HG03064 (cell line): Measurements from ENCODE around the gene BANP.
"Not testable (repeated sequence)": the region's sequence is repeated elsewhere in the genome, so short reads cannot be mapped to it uniquely, and the experiment has no call there.

Experiments used
- ATAC-seq: cut with Tn5 transposase; IDR thresholded peaks from one replicate; pipeline ENCODE4 v1.9.1; 2021; ENCODE audit warnings: low read depth; ENCODE audit not compliant: unreplicated experiment

The BANP gene

GRCh38 chr16:87965417-87965816, 14.2 kb downstream of the BANP start:
- no peak for ATAC-seq

GRCh38 chr16:87966064-87966645, 14.9 kb downstream of the BANP start:
- no peak for ATAC-seq

GRCh38 chr16:87966685-87967185, 15.5 kb downstream of the BANP start:
- ATAC-seq, result no peak

- no peak for ATAC-seq
Measured at GRCh38 chr16:87968541-87968940, 17.3 kb downstream of the BANP start.

- no peak for ATAC-seq
Measured at GRCh38 chr16:87970186-87970585, 19.0 kb downstream of the BANP start.

- no peak for ATAC-seq
Measured at GRCh38 chr16:87971933-87972332, 20.7 kb downstream of the BANP start.

DNA sequence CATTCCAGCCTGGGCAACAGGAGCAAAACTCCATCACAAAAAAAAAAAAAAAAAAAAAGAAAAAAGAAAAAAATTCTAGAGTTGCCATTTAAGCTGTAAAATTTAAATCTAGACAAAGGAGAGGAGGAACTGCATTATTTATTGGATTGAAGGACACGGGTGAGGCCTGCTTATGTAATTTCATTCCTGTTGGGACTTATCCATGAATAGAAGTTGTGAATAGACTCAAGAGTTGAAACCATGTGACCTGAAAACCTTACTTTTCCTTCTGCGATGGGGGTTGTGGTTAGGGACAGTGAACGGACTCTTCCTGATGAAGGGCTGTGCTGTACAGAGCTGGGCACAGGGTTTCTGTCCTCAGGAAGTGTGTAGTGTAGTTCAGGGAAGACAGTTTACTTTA, 22.5 kb downstream of the BANP start:
- ATAC-seq, result no peak

DNA sequence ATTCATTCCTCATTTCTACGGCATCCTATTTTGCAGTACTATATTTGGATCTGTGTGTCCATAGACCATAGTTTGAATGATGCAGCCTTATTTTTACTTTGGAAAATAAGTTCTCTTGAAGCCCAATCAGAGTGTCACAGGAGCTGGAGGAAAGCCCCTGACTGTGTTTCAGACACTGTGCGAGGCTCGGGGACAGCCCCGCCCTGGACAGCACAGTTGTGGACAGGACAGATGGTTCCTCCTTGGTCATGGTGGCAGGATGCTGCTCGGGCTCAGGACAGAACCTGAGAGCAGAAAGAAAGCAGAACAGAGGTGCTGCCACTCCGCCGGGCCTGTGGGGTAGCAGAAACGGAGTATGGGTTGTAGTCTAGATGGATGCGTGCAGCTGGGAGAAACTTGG, 22.9 kb downstream of the BANP start:
- no peak for ATAC-seq

- ATAC-seq, result no peak
Measured at GRCh38 chr16:87976665-87977064, 25.4 kb downstream of the BANP start.

DNA sequence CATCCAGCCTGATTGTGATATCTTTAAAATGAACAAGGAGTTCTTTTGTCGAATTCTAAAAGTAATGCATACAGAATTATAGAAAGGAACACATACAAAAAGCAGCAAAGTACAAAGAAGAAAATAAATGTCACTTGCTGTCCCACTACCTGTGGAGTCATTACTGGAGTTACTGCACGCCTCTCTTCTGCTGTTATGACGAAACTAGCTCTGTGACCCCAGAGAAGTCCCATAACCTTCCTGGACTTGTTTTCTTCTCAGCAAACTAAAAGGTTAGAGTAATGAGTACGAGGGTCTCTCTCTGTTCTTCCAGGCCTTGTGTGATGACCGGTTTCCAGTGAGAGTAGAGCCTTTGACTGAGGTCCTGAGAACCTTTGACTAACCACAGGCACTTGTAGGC, 26.9 kb downstream of the BANP start:
- no peak for ATAC-seq

DNA sequence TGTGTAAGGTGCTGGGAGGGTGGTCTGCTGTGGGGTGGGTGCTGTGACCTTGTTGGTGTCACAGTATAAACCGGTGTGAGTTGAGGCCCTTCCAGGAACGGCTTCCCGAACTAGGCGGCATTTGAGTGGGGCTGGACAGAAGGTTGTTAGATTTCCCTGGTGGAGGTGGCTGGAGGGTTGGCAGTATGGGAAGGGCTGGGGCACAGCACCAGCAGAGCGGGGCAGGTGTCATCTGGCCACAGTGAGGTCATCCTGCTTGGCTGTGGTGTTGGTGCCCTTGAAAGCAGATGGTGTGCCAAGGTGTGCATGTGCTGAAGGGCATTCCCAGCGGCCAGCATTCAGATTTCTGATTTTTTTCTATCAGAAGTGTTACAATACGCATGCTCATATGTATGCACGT, 28.1 kb downstream of the BANP start:
- ATAC-seq, result no peak

- ATAC-seq, result not testable (repeated sequence)
Measured at GRCh38 chr16:87979911-87980630, 28.8 kb downstream of the BANP start.

- not testable (repeated sequence) for ATAC-seq
Measured at GRCh38 chr16:87981376-87981775, 30.1 kb downstream of the BANP start.

DNA sequence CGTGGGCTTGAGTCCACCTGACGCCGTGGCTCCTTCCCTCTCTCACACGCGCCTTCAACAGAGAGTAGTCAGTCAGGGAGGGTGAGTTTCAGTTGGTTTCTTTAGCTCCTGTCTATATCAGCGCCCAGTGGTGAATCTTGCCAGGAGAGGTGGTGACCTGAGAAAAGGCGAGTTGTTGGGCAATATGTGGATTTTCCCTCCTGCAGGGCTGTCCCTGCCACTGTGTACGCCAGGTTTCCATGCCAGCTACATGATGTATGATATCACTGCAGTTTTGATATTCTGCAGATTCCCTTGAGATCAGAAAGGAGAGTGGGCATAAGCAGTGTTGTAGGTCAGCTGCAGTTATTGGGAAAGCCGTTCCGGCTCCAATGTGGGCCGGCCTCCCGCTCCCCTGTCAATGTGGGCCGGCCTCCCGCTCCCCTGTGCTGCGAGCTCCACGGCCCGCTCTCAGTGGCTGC, 31.4 kb downstream of the BANP start:
- ATAC-seq, result no peak

- ATAC-seq, result not testable (repeated sequence)
Measured at GRCh38 chr16:87983072-87983736, 32.0 kb downstream of the BANP start.

- not testable (repeated sequence) for ATAC-seq
Measured at GRCh38 chr16:87983737-87984097, 32.5 kb downstream of the BANP start.

DNA sequence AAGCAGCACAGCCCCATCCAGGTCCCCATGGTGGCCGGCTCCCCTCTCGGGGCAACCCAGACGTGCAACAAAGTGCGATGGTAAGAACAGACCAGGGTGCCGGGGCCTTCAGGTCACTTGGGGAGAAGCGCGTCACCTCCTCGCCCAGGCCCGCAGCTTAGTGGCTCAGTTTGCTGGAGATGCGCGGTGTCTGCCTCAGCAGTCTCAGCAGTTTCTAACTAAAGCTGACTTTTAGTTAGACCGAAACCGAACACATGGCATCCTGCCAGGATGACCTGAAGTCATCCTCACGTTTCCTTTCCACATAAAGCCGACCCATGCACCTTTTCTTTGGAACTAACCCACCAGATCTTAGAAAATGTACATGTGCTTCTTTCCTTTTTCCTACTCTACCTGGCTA, 32.9 kb downstream of the BANP start:
- ATAC-seq, result not testable (repeated sequence)

DNA sequence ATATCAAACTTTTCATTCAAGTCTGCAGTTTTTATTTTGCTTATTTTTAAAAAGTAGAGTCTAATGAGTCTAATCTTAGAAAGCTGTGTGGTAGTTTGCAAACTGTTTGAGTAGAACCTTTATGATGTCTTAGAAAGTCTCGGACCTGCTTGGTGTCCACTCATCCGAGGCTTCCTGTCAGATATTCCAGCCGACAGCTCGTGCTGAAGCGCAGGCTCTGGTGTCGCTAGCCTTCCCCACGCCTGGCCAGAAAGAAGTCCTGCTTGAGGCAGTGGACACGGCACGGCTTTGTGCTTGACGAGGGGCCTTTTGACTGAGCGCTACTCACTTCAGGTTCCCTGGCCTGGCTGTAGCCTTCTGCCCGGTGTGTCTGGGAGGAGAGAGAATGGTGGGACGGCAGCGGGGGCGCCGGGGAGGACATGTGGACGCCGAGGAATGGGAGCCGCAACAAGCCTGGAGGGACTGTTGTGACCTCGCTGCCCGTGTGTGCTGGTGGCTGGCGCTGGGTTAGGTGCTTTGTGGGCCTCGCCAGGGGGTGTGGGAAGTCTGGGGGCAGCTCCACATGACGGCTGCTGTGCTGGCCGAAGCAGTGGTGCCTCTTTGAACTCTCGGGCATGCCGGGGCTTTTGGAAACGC, 33.5 kb downstream of the BANP start:
- ATAC-seq, result no peak

DNA sequence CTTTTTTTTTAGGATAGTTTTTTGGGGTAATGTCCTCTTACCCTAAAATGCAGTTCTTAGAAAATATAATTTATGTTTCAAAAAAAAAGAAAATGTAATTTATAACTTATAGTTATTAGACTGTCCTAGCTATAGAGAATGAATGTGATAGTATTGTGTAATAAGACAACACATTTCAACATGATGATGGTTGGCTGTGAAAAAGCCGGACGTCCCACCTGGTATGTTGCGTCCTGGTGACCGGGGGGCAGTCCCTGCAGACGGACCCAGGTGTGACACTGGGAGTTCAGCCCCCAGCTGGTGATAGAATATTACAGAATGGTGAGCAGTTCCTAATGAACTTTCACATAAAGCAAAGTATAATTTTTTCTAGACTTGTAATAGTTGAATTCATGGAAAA, 34.3 kb downstream of the BANP start:
- not testable (repeated sequence) for ATAC-seq

- ATAC-seq, result not testable (repeated sequence)
Measured at GRCh38 chr16:87986361-87986849, 35.2 kb downstream of the BANP start.

DNA sequence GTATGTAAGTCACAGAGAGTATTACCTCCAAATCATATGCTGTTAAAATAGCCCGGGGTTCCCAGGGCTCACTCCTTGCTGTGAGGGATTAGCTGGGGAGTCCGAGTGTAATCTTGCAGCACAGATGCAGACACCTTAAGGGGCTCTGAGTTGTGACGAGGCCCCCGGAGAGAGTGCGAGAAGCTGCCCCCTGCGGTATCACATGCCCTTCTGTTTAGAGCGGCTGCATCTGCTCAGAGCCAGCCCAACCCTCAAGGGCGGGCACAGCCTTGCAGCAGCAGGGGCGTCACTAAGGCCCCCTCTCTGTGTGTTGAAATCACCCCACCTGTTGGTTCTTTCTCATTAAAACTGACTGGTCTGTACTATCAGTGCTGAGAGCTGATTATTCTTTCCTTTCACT, 37.4 kb downstream of the BANP start:
- not testable (repeated sequence) for ATAC-seq
